Stimulated activated CD4-positive, alpha-beta T cell treated with anti-CD3 and anti-CD28 coated beads, Interleukin-12 subunit alpha, Interleukin-12 subunit beta, amount 100 ng/mL, for 4 hours (primary cell): Measurements from ENCODE around the gene PRKAG2.
"Not testable (repeated sequence)": the region's sequence is repeated elsewhere in the genome, so short reads cannot be mapped to it uniquely, and the experiment has no call there.

Source experiments
- DNase-seq: peaks from one replicate; pipeline ENCODE4 v3.0.0-alpha.2; 2020

Gene PRKAG2

GRCh38 chr7:151883857-151884256 is 6.9 kb upstream of the PRKAG2 start:
- no peak for DNase-seq

GRCh38 chr7:151882734-151883133 is 5.8 kb upstream of the PRKAG2 start:
- no peak for DNase-seq

- DNase-seq: no peak
Measured at GRCh38 chr7:151880688-151881087, 3.8 kb upstream of the PRKAG2 start.

- DNase-seq: peak; percentile 2
Measured at GRCh38 chr7:151877911-151878835, 1.3 kb upstream of the PRKAG2 start.

- DNase-seq: peak; percentile 68
Measured at GRCh38 chr7:151875942-151876898, 695 bp downstream of the PRKAG2 start.

- DNase-seq: not testable (repeated sequence)
Measured at GRCh38 chr7:151874479-151874878, 2.4 kb downstream of the PRKAG2 start.

GRCh38 chr7:151873402-151873965 is 3.4 kb downstream of the PRKAG2 start:
- no peak for DNase-seq

- no peak for DNase-seq
Measured at GRCh38 chr7:151872531-151873401, 4.1 kb downstream of the PRKAG2 start.

- no peak for DNase-seq
Measured at GRCh38 chr7:151871904-151872303, 5.0 kb downstream of the PRKAG2 start.

GRCh38 chr7:151871189-151871735 is 5.7 kb downstream of the PRKAG2 start:
- no peak for DNase-seq

- DNase-seq: no peak
Measured at GRCh38 chr7:151869968-151870918, 6.7 kb downstream of the PRKAG2 start.

GRCh38 chr7:151869455-151869854 is 7.5 kb downstream of the PRKAG2 start:
- DNase-seq: no peak

- DNase-seq: no peak
Measured at GRCh38 chr7:151869109-151869428, 7.8 kb downstream of the PRKAG2 start.

- DNase-seq: no peak
Measured at GRCh38 chr7:151868396-151869108, 8.4 kb downstream of the PRKAG2 start.

GRCh38 chr7:151867912-151868311 is 9.0 kb downstream of the PRKAG2 start:
- DNase-seq: no peak

GRCh38 chr7:151866761-151867655 is 9.9 kb downstream of the PRKAG2 start:
- no peak for DNase-seq

GRCh38 chr7:151866028-151866427 is 10.9 kb downstream of the PRKAG2 start:
- DNase-seq: no peak

GRCh38 chr7:151865070-151865670 is 11.7 kb downstream of the PRKAG2 start:
- no peak for DNase-seq

- DNase-seq: no peak
Measured at GRCh38 chr7:151864561-151864960, 12.4 kb downstream of the PRKAG2 start.
